CD1c-positive myeloid dendritic cell (primary cell): Measurements from ENCODE around the gene FAM72A.
"Not testable (repeated sequence)": the region's sequence is repeated elsewhere in the genome, so short reads cannot be mapped to it uniquely, and the experiment has no call there.

ENCODE experiments used
- DNase-seq: peaks from one replicate; pipeline ENCODE4 v3.0.0-alpha.2; 2016; ENCODE audit errors: extremely low spot score

FAM72A gene

DNA sequence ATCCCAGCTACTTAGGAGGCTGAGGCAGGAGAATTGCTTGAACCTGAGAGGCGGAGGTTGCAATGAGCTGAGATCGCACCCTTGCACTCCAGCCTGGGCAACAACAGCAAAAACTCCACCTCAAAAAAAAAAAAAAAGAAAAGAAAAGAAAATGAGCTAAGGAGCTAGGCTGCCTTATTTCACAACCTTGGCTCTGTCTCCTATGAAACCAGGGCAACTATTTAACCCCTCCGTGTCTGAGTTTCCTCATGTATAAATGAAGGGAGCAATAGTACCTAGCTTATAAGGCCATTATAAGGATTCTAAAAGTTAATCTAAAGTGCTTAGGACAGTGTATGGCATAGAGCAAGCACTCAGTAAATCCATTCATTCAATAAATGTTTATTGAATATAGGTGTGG, 32.8 kb downstream of the FAM72A start:
- not testable (repeated sequence) for DNase-seq

GRCh38 chr1:206167350-206168029, 35.1 kb downstream of the FAM72A start:
- DNase-seq: not testable (repeated sequence)

GRCh38 chr1:206145771-206146290, 56.8 kb downstream of the FAM72A start:
- DNase-seq: no peak

GRCh38 chr1:206144605-206145004, 58.0 kb downstream of the FAM72A start:
- no peak for DNase-seq

GRCh38 chr1:206143537-206144172, 59.0 kb downstream of the FAM72A start:
- DNase-seq: no peak

DNA sequence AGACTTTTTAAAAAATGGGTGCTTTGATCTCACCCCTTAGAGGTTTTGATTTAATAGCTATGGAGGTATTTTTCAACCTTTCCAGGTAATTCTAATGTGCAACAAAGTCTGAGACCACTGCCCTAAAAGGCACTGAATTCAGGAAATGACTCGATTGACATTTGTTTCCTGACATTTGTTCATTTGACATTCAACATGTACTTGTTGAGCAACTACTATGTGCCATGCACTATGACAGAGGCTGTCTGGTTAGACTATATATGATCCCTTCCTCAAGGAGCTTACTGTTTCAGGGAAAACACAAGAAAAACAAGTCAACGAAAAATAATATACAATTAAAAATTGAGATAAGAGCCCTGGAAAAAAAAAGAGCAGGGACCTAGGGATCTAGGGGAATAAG, 59.9 kb downstream of the FAM72A start:
- DNase-seq: no peak

DNA sequence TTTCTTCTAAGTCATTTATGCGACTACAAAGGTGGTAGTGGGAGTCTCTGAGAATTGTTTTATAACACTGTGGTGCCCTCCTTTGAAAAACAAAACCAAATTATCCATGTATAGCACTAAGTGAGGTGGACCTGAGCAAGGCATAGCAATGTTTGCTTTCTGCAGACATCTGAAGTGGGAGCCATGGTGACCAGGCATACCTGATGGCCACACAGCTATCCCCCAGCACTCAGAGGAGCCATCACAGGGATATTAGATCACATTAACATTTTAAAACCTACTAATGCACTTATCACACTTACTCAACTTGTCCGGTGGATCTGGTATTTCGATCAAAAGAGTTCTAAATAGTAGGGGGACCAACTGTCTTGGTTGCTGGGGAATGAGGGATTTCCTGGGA, 60.6 kb downstream of the FAM72A start:
- no peak for DNase-seq

DNA sequence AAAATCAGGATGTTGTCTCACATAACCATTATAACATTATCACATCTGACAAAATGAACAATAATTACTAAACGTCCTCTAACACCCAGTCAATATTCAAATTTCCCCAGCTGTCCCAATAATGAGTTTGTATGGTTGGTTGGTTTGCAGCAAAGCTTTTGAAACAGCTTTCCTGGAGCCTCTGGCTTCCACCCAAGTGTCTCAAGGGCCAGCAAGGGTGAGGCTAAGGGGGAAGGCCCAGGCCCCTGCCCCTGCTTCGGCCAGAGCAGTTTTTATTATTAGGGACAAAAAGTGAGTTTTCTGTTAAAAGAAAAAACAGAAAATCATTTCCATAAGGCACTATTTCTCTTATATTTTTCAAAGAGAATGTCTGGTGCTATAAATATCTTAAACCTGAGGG, 66.4 kb downstream of the FAM72A start:
- no peak for DNase-seq
